GM10248 (cell line): Measurements from ENCODE around the gene LONRF3.

Experiments
- CTCF ChIA-PET: fragments of 300-600 bp; sonication (Branson Sonifier 250); formaldehyde crosslinking; extraction: SDS; loops from one replicate; lab custom pipeline; 2021; ENCODE audit warnings: antibody characterized with exemption; lab: Yijun Ruan, JAX
- POLR2A ChIA-PET: fragments of 350-650 bp; sonication (Branson Sonifier 250); formaldehyde crosslinking; extraction: SDS; loops from one replicate; lab custom pipeline; 2020; ENCODE audit warnings: antibody characterized with exemption; lab: Yijun Ruan, JAX
- DNase-seq: peaks from one replicate; pipeline ENCODE4 v3.0.0; 2012; ENCODE audit errors: extremely low spot score
- TF ChIP-seq, protein P1 (sequence below): IDR thresholded peaks from 2 replicates; pipeline ENCODE4 v1.5.1; 2012; ENCODE audit warnings: mild to moderate bottlenecking, low read depth; ENCODE audit errors: extremely low read depth, missing control alignments, control extremely low read depth

LONRF3 gene

DNA sequence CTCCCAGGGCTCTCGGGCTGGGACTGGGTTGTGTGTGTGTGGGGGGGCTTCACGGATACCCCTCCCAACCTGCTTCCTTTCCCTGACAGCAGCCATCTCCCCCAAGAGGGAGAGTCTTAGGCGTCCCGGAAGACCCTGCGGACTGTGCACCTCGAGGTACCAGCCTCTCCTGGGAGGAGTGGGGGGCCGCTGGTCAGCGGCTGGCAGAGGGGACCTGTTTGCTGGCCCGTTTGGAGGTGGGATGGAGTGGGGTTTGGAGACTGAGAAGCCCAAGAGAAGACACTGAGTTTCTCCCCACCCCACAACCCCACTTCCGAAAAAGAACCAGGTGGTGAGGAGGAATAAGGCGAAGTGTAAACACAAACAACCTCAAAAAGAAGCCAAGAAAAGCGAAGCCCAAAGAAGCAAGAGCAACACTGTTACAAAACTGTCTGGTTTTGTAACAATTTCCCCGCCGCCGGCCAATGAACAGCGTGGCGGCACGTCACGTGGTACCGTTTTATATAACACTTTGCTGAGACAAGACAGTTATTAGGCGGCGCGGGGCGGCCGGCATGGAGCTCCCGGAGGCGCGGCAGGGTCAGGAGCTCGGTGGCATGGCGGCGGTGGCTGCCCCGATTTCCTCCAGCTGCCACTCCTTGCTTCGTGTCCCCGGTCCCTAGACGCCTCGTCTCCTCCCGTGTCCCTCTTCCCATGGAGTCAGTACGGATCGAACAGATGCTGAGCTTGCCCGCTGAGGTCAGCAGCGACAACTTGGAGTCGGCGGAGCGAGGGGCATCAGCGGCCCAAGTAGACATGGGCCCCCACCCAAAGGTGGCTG is at the start of gene LONRF3:
Gene LONRF3 (plus strand): TSS at position 531 of the 820 bp plus-strand sequence. CDS start 163 bp downstream, at position 694.
- DNase-seq, result peak; percentile 26
- TF ChIP-seq, protein P1, sequence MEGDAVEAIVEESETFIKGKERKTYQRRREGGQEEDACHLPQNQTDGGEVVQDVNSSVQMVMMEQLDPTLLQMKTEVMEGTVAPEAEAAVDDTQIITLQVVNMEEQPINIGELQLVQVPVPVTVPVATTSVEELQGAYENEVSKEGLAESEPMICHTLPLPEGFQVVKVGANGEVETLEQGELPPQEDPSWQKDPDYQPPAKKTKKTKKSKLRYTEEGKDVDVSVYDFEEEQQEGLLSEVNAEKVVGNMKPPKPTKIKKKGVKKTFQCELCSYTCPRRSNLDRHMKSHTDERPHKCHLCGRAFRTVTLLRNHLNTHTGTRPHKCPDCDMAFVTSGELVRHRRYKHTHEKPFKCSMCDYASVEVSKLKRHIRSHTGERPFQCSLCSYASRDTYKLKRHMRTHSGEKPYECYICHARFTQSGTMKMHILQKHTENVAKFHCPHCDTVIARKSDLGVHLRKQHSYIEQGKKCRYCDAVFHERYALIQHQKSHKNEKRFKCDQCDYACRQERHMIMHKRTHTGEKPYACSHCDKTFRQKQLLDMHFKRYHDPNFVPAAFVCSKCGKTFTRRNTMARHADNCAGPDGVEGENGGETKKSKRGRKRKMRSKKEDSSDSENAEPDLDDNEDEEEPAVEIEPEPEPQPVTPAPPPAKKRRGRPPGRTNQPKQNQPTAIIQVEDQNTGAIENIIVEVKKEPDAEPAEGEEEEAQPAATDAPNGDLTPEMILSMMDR, result no peak
- ChIA-PET CTCF (no interaction called here), POLR2A (no interaction called here)

DNA sequence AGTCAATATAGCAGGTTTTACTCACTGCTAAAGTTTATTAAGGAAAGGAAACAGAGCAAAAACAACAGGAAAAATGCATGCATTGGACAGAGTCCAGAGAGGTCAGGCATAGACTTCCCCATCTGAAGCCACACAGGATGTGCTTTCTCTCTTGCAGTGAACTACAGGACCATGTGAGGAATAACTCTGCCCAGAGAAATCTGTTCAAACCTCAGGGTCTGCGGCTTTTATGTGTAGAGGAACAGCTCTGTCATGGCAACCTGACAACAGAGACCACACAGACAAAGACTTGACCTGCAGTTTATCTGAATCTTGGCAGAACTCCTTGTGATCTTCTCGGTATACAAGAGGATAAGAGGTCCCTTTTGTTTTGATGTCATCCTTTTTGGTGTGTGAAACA is 46.3 kb upstream of the LONRF3 start:
- POLR2A ChIA-PET, result no interaction called here
- CTCF ChIA-PET, result no interaction called here
- TF ChIP-seq, protein P1, result no peak
- DNase-seq, result no peak

DNA sequence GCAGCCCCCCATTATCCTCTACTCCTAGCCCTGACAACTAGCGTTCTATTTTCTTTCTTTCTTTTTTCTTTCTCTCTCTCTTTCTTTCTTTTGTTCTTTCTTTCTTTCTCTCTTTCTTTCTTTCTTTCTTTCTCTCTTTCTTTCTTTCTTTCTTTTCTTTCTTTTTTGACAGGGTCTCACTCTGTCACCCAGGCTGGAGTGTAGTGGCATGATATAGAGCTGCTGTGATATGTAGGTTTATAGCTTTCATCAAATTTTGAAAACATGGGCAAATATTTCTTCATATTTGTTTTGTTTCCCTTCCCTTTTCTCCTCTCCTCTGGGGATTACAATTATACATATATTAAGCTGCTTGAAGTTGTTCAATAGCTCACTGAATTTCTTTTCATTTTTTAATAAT is 39.1 kb upstream of the LONRF3 start:
- POLR2A ChIA-PET, result no interaction called here
- TF ChIP-seq, protein P1, result no peak
- CTCF ChIA-PET, result no interaction called here
- no peak for DNase-seq

DNA sequence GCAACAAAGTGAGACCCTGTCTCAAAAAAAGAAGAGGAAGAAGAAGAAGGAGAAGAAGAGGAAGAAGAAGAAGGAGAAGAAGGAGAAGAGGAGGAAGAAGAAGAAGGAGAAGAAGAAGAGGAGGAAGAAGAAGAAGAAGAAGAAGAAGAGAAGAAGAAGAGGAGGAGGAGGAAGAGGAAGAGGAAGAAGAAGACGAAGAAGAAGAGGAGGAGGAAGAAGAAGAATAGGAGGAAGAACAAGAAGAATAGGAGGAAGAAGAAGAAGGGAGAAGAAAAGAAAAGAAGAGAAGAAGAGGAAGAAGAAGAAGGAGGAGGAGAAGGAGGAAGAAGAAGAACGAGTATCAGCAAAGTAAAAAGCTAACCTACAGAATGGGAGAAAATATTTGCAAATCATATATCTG is 33.3 kb upstream of the LONRF3 start:
- ChIA-PET POLR2A (no interaction called here), CTCF (no interaction called here)
- DNase-seq, result no peak
- TF ChIP-seq, protein P1, result no peak

DNA sequence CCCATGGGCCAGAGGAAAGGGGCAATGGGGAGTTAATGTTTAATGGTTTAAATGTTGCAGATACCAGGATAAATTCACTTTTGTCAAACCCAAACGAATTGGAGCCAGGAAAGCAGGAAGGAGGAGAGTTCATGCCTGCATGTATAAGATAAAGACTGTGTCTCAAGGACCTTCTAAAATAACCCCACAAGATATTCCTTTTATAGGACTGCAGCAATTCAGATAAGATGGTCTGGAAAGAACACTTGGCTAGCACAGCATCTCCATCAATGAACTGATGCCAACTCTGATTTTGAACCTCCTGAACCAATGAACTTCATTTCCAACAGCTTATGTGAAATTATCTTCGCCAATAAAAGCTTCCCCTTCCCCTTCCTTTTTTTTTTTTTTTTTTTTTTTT is 31.3 kb upstream of the LONRF3 start:
- POLR2A ChIA-PET, result no interaction called here
- CTCF ChIA-PET, result no interaction called here
- DNase-seq, result no peak
- TF ChIP-seq, protein P1, result no peak

DNA sequence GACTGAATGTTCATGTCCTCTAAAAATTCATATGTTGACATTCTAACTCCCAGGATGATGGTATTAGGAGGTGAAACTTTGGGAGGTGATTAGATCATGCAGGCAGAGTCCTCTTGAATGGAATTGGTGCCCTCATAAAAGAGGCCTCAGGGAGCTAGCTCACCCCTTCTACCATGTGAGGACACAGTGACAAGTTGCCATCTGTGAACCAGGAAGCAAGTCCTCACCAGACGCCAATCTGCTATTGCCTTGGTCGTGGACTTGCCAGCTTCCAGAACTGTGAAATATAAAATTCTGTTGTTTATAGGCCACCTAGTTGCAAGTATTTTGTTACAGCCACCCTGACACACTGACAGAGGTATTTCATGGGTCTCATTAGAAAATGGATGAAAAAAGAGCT is 28.5 kb upstream of the LONRF3 start:
- no peak for DNase-seq
- ChIA-PET POLR2A (no interaction called here), CTCF (no interaction called here)
- TF ChIP-seq, protein P1, result no peak
